CD14-positive monocyte (primary cell): ENCODE results near the gene MS4A4A. TPM values are rescaled to one million over a fixed set of nuclear protein-coding genes. Genes with fewer than 3 reads are reported as not detected.

Experiments used
- DNase-seq, 3 donors: peaks; one replicate each; pipeline ENCODE4 v3.0.0-alpha.2; 2011 to 2022
- H2AFZ ChIP-seq: 2 replicates; pipeline ENCODE4 v1.6.0; 2012; ENCODE audit warnings: mild to moderate bottlenecking, low read depth, low read length, inconsistent platforms; ENCODE audit not compliant: insufficient read depth, poor library complexity, severe bottlenecking
- H3K27ac ChIP-seq, 2 donors: 1 replicate in 1 of 2; 2 replicates in 1 of 2; pipeline ENCODE4 v1.5.1; 2012 to 2013; ENCODE audit warnings: low read length in 2 of 2, control low read depth in 1 of 2, inconsistent platforms in 1 of 2, low read depth in 1 of 2, mild to moderate bottlenecking in 1 of 2
- H3K27me3 ChIP-seq, 2 donors: one replicate each; pipeline versions ENCODE4 v1.6.0 to v1.6.1; 2011 to 2013; ENCODE audit warnings: low read length in 2 of 2; ENCODE audit not compliant: control insufficient read depth in 2 of 2, insufficient read depth in 2 of 2
- H3K36me3 ChIP-seq, 2 donors: replicated peaks in 1 of 2; 1 replicate in 1 of 2; 2 replicates in 1 of 2; pipeline versions ENCODE4 v1.5.1 to v1.6.1; 2012 to 2013; ENCODE audit warnings: low read length in 2 of 2, control low read depth in 1 of 2, inconsistent platforms in 1 of 2, mild to moderate bottlenecking in 1 of 2; ENCODE audit not compliant: insufficient read depth in 2 of 2, control insufficient read depth in 1 of 2
- H3K4me1 ChIP-seq, 2 donors: 1 replicate in 1 of 2; 2 replicates in 1 of 2; pipeline versions ENCODE4 v1.5.1 to v1.6.1; 2012 to 2013; ENCODE audit warnings: low read length in 2 of 2, control low read depth in 1 of 2, inconsistent platforms in 1 of 2, mild to moderate bottlenecking in 1 of 2, moderate library complexity in 1 of 2; ENCODE audit not compliant: insufficient read depth in 2 of 2, control insufficient read depth in 1 of 2
- H3K4me2 ChIP-seq: replicated peaks from 2 replicates; pipeline ENCODE3; 2012; ENCODE audit warnings: low read length, moderate library complexity, mild to moderate bottlenecking; ENCODE audit not compliant: poor library complexity, severe bottlenecking; ENCODE audit errors: extremely low read depth
- H3K4me3 ChIP-seq, 3 experiments: fragments of 200-600 bp in 1 of 3; sonication (generic) in 1 of 3; replicated peaks in 1 of 3; 1 replicate in 2 of 3; 2 replicates in 1 of 3; pipeline ENCODE4 v1.5.1; 2011 to 2013; ENCODE audit warnings: low read length in 3 of 3, mild to moderate bottlenecking in 3 of 3, control low read depth in 2 of 3, low read depth in 2 of 3, inconsistent platforms in 1 of 3, moderate library complexity in 1 of 3
- H3K79me2 ChIP-seq: 2 replicates; pipeline ENCODE4 v1.6.0; 2012; ENCODE audit warnings: mild to moderate bottlenecking, control low read depth, inconsistent platforms, low read length, moderate library complexity; ENCODE audit not compliant: insufficient read depth
- H3K9ac ChIP-seq: 2 replicates; pipeline ENCODE4 v1.6.0; 2017; ENCODE audit warnings: low read length, mild to moderate bottlenecking; ENCODE audit not compliant: insufficient read depth, poor library complexity, severe bottlenecking
- H3K9me3 ChIP-seq, 2 donors: replicated peaks in 1 of 2; 1 replicate in 1 of 2; 2 replicates in 1 of 2; pipeline versions ENCODE4 v1.5.1 to v1.6.1; 2012 to 2013; ENCODE audit warnings: low read length in 2 of 2, control low read depth in 1 of 2; ENCODE audit not compliant: control insufficient read depth in 1 of 2, insufficient read depth in 1 of 2
- H4K20me1 ChIP-seq: 2 replicates; pipeline ENCODE4 v1.6.0; 2012; ENCODE audit warnings: mild to moderate bottlenecking, low read length, control low read depth, moderate library complexity; ENCODE audit not compliant: insufficient read depth
- H3K27ac Mint-ChIP-seq, 7 donors: one replicate each; pipeline ENCODE4 v1.8.0; 2020; ENCODE audit warnings: mild to moderate bottlenecking in 7 of 7, mixed read lengths in 7 of 7, moderate library complexity in 6 of 7, inconsistent platforms in 2 of 7
- H3K27me3 Mint-ChIP-seq, 3 donors: one replicate each; pipeline ENCODE4 v1.8.0; 2021 to 2022; ENCODE audit warnings: low read depth in 3 of 3, mild to moderate bottlenecking in 3 of 3, mixed read lengths in 3 of 3, moderate library complexity in 3 of 3, inconsistent platforms in 1 of 3
- H3K36me3 Mint-ChIP-seq, 2 donors: one replicate each; pipeline ENCODE4 v1.8.0; 2020; ENCODE audit warnings: mixed read lengths in 2 of 2, inconsistent platforms in 1 of 2, mild to moderate bottlenecking in 1 of 2
- H3K4me1 Mint-ChIP-seq: one replicate; pipeline ENCODE4 v1.8.0; 2020; ENCODE audit warnings: mild to moderate bottlenecking, mixed read lengths
- H3K4me3 Mint-ChIP-seq, 2 donors: one replicate each; pipeline ENCODE4 v1.8.0; 2020; ENCODE audit warnings: mild to moderate bottlenecking in 2 of 2, mixed read lengths in 2 of 2, moderate library complexity in 1 of 2
- H3K9me3 Mint-ChIP-seq, 7 donors: one replicate each; pipeline ENCODE4 v1.8.0; 2020 to 2022; ENCODE audit warnings: mixed read lengths in 7 of 7, mild to moderate bottlenecking in 6 of 7, moderate library complexity in 6 of 7, inconsistent platforms in 2 of 7
- WGBS: methylation state at CpG from one replicate; pipeline ENCODE4 v1.1.5; 2013; ENCODE audit warnings: missing lambda C conversion rate; ENCODE audit not compliant: insufficient coverage; 5-methylcytosine and 5-hydroxymethylcytosine counted together
- intact Hi-C, 2 donors: fragments of 100-400 bp; cut with micrococcal nuclease; formaldehyde crosslinking; loops; one replicate each; pipeline versions ENCODE4 v1.15.0 to v1.15.1; 2023
- polyA plus RNA-seq, 3 donors: library from polyadenylated mRNA; depleted of rRNA in 1 of 3; unstranded in 2 of 3; stranded (reverse) in 1 of 3; fragments of 300-500 nt in 2 of 3; fragments of >200 nt in 1 of 3; fragmentation: Illumina TruSeq in 2 of 3; gene quantifications; 1 replicate in 2 of 3; 2 replicates in 1 of 3; pipeline ENCODE4 v1.2.3, GENCODE V29; 2012 to 2021
- TF ChIP-seq, protein P1 (sequence below): fragments of 200-600 bp; IDR thresholded peaks from one replicate; pipeline ENCODE4 v1.8.0; 2022; ENCODE audit warnings: antibody characterized with exemption, mild to moderate bottlenecking

The MS4A4A gene
- polyA plus RNA-seq, 3 donors = 19.2 to 41.8 (median 27.4) TPM

DNA sequence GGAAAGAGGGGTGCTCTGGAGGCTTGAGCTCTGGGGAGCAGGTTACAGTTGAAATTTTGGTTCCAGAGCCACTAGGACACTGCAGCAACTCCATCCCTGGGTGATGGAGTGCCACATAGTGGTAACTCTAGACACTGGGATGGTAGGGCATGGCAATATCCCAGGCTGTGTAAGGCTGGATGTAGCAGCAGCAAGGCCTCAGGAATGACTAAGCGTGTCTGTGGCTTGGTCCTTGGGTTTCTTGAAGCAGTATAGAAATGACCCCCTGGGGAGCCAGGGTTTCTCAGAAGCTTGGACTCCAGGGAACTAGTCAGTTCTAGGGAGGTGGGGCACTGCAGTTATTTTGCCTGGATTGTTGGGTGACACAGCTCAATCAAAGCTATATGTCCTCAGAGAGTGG lies 8.1 kb downstream of the MS4A4A start:
- Histone ChIP-seq H3K36me3 (peaks cover 12 to 37% of the 10 kb centered on the region in 2 donors), H3K4me1 (peaks cover 0 to 4% of the 10 kb centered on the region in 2 donors), H3K27ac (no peak overlapping the region), H3K9ac (no peak overlapping the region), H4K20me1 (no peaks in the 10 kb centered on the region), H3K4me2 (no peak overlapping the region), H2AFZ (no peak overlapping the region), H3K79me2 (peaks cover 70% of the 10 kb centered on the region), H3K4me3 (no peak overlapping the region), H3K27me3 (no peaks in the 10 kb centered on the region), H3K9me3 (peaks cover 0 to 5% of the 10 kb centered on the region in 2 donors)
- intact Hi-C loops = no loop called here
- Mint-ChIP-seq H3K36me3 (peaks cover 34 to 61% of the 10 kb centered on the region in 2 donors), H3K4me3 (no peak overlapping the region), H3K9me3 (peaks cover 0 to 12% (median 5%) of the 10 kb centered on the region in 7 donors), H3K4me1 (peaks cover 29% of the 10 kb centered on the region), H3K27ac (peak overlapping the region in 4 of 7 donors; percentile 1 to 70 (median 26)), H3K27me3 (no peaks in the 10 kb centered on the region)
- 100% methylated on average over 1 of the region's 1 CpG for WGBS
- TF ChIP-seq, protein P1, sequence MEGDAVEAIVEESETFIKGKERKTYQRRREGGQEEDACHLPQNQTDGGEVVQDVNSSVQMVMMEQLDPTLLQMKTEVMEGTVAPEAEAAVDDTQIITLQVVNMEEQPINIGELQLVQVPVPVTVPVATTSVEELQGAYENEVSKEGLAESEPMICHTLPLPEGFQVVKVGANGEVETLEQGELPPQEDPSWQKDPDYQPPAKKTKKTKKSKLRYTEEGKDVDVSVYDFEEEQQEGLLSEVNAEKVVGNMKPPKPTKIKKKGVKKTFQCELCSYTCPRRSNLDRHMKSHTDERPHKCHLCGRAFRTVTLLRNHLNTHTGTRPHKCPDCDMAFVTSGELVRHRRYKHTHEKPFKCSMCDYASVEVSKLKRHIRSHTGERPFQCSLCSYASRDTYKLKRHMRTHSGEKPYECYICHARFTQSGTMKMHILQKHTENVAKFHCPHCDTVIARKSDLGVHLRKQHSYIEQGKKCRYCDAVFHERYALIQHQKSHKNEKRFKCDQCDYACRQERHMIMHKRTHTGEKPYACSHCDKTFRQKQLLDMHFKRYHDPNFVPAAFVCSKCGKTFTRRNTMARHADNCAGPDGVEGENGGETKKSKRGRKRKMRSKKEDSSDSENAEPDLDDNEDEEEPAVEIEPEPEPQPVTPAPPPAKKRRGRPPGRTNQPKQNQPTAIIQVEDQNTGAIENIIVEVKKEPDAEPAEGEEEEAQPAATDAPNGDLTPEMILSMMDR = no peak
- DNase-seq = no peak

DNA sequence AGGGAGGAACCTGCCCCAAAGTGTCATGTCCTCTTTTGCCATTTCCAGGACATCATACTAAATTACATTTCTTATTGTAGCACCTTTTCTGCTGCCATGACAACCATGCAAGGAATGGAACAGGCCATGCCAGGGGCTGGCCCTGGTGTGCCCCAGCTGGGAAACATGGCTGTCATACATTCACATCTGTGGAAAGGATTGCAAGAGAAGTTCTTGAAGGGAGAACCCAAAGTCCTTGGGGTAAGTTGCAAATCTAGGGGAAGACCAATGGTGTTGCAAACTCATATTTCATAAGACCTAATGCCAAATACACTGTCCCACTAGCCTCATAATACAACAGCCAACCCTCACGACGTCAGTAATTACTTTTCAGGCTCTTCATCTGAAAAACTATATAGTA lies 11.7 kb downstream of the MS4A4A start:
- H3K27ac ChIP-seq = no peak overlapping the region
- TF ChIP-seq, protein P1 = no peak
- H3K4me3 Mint-ChIP-seq = no peak overlapping the region
- DNase-seq = no peak
- peaks cover 0 to 5% of the 10 kb centered on the region in 2 donors for H3K9me3 ChIP-seq
- peaks cover 19 to 62% of the 10 kb centered on the region in 2 donors for H3K36me3 ChIP-seq
- no peaks in the 10 kb centered on the region for H3K27me3 ChIP-seq
- intact Hi-C loops = no loop called here
- H3K27ac Mint-ChIP-seq = peak overlapping the region in 2 of 7 donors; percentile 50 to 55
- peaks cover 0 to 12% (median 5%) of the 10 kb centered on the region in 7 donors for H3K9me3 Mint-ChIP-seq
- no peaks in the 10 kb centered on the region for H3K4me1 ChIP-seq
- H3K4me1 Mint-ChIP-seq = peaks cover 14% of the 10 kb centered on the region
- H3K4me2 ChIP-seq = no peak overlapping the region
- H4K20me1 ChIP-seq = no peaks in the 10 kb centered on the region
- H3K9ac ChIP-seq = no peak overlapping the region
- H2AFZ ChIP-seq = no peak overlapping the region
- H3K27me3 Mint-ChIP-seq = no peaks in the 10 kb centered on the region
- H3K4me3 ChIP-seq = no peak overlapping the region
- peaks cover 42 to 64% of the 10 kb centered on the region in 2 donors for H3K36me3 Mint-ChIP-seq
- WGBS = no CpG with 5 or more reads among the region's 2 CpGs
- peaks cover 70% of the 10 kb centered on the region for H3K79me2 ChIP-seq
